ENCODE results near the gene CORO1C. TPM values are rescaled to one million over a fixed set of nuclear protein-coding genes. Genes with fewer than 3 reads are reported as not detected.

CORO1C gene
- total RNA-seq, 1 experiment from 2014 or later = 138 TPM

DNA sequence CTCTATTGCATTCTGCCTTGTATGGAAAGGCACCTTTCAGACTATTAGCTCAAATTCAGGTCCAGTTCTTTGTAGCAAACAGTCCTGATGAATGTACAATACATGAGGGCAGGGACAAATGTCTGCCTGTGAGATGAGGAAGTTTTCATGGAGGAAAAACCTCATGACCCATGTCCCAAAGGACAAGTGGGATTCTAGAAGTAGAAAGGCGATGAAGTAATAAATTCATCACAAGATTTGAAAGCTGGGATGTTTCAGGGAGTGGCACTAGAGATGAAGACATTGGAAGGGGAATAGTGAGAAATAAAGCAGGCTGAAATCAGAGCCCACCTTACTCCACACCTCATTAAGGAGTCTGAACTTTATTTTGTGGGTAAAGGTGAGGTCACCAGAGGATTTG, 4.2 kb downstream of the CORO1C start:
- H3K27me3 ChIP-seq (ENCODE audit: insufficient read depth, low read length) = no peaks in the 10 kb centered on the region
- H3K9me3 ChIP-seq (ENCODE audit: control insufficient read depth in 1 of 2, insufficient read depth in 1 of 2, low read depth in 1 of 2, low read length in 2 of 2) = no peaks in the 10 kb centered on the region
- H3K4me2 ChIP-seq (ENCODE audit: low read length) = no peak overlapping the region
- H3K4me1 ChIP-seq (ENCODE audit: control insufficient read depth in 1 of 2, insufficient read depth in 2 of 2, low read length in 2 of 2) = peaks cover 13 to 53% of the 10 kb centered on the region in 2 experiments
- ATAC-seq (no peak), DNase-seq (ENCODE audit: low read depth, low spot score) (no peak)
- no peak overlapping the region for H3K4me3 ChIP-seq (replicated peaks in 1 of 2; ENCODE audit: low read depth in 1 of 2, low read length in 2 of 2)
- no peak overlapping the region for H3K27ac ChIP-seq (ENCODE audit: low read depth, low read length)
- H3K36me3 ChIP-seq (ENCODE audit: control insufficient read depth in 1 of 2, insufficient read depth in 2 of 2, low read length in 2 of 2) = no peaks in the 10 kb centered on the region
- no peak overlapping the region for H3K9ac ChIP-seq (ENCODE audit: low read length)
- H3K9me2 ChIP-seq (ENCODE audit: insufficient read depth) = no peaks in the 10 kb centered on the region
- intact Hi-C loops (cut with micrococcal nuclease) = no loop called here
- TF ChIP-seq POLR2AphosphoS5 (IDR thresholded peaks at IDR 0.05; ENCODE audit: low read depth, low read length) (no peak), SRF (IDR thresholded peaks at IDR 0.05; ENCODE audit: low read depth) (no peak), SP1 (IDR thresholded peaks at IDR 0.05; ENCODE audit: low read depth) (no peak), TCF7L2 (IDR thresholded peaks at IDR 0.05; ENCODE audit: borderline replicate concordance, extremely low read depth, insufficient read depth, insufficient read length) (no peak), ZNF274 (IDR thresholded peaks at IDR 0.05; ENCODE audit: low read depth, low read length) (no peak), REST (IDR thresholded peaks at IDR 0.05; ENCODE audit: low read depth) (no peak), FOSL1 (IDR thresholded peaks at IDR 0.05; ENCODE audit: low read depth) (no peak)
- TF ChIP-seq, protein P1, sequence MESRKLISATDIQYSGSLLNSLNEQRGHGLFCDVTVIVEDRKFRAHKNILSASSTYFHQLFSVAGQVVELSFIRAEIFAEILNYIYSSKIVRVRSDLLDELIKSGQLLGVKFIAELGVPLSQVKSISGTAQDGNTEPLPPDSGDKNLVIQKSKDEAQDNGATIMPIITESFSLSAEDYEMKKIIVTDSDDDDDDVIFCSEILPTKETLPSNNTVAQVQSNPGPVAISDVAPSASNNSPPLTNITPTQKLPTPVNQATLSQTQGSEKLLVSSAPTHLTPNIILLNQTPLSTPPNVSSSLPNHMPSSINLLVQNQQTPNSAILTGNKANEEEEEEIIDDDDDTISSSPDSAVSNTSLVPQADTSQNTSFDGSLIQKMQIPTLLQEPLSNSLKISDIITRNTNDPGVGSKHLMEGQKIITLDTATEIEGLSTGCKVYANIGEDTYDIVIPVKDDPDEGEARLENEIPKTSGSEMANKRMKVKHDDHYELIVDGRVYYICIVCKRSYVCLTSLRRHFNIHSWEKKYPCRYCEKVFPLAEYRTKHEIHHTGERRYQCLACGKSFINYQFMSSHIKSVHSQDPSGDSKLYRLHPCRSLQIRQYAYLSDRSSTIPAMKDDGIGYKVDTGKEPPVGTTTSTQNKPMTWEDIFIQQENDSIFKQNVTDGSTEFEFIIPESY (IDR thresholded peaks at IDR 0.05; ENCODE audit: extremely low read depth, insufficient replicate concordance, low read length) = no peak
- ChIA-PET CTCF (no interaction called here), POLR2A (no interaction called here), RAD21 (ENCODE audit: low non-redundant PET in 1 of 2, low total read pairs in 2 of 2, uncharacterized antibody in 2 of 2, unreplicated experiment in 2 of 2) (no interaction called here)
- peaks cover 86% of the 10 kb centered on the region for H3K79me2 ChIP-seq (ENCODE audit: insufficient read depth, low read length)
- no peak overlapping the region for H2AFZ ChIP-seq (ENCODE audit: low read depth, low read length, poor library complexity, severe bottlenecking)
- peaks cover 4% of the 10 kb centered on the region; the same call in 1 of the 2 replicates for H4K20me1 ChIP-seq (ENCODE audit: insufficient read depth)
- BruUV-seq (replicated peaks) = no TSS peak

Measured in HCT116 (cell line).